GM23338 (cell line): ENCODE data around the gene MEGF6. TPM values are rescaled to one million over a fixed set of nuclear protein-coding genes. Genes with fewer than 3 reads are reported as not detected.

Experiments
- ATAC-seq: fragments of 200-7000 bp; cut with Tn5 transposase; 3 replicates; pipeline ENCODE4 v1.9.1; 2020
- DNase-seq: peaks from one replicate; pipeline ENCODE4 v3.0.0-alpha.2; 2015; ENCODE audit warnings: low spot score
- H2AFZ ChIP-seq: fragments of 200-600 bp; sonication (generic); 2 replicates; pipeline ENCODE4 v1.8.0; 2016; ENCODE audit warnings: antibody characterized with exemption, mild to moderate bottlenecking, moderate library complexity
- H3F3A ChIP-seq: fragments of 200-600 bp; sonication (generic); replicated peaks from 2 replicates; pipeline ENCODE4 v1.8.0; 2017; ENCODE audit warnings: antibody characterized with exemption, mixed run types, low read depth
- H3K27ac ChIP-seq: fragments of 200-600 bp; sonication (generic); 2 replicates; pipeline ENCODE4 v1.6.1; 2016; ENCODE audit warnings: low read depth
- H3K27me3 ChIP-seq: fragments of 200-600 bp; sonication (generic); 2 replicates; pipeline ENCODE4 v1.8.0; 2016; ENCODE audit warnings: mild to moderate bottlenecking, mixed run types, moderate library complexity; ENCODE audit not compliant: insufficient read depth
- H3K36me3 ChIP-seq: fragments of 200-600 bp; sonication (generic); 2 replicates; pipeline ENCODE4 v1.8.0; 2016; ENCODE audit warnings: mild to moderate bottlenecking; ENCODE audit not compliant: insufficient read depth
- H3K4me1 ChIP-seq: fragments of 200-600 bp; sonication (generic); 2 replicates; pipeline ENCODE4 v1.8.0; 2016; ENCODE audit warnings: mild to moderate bottlenecking, moderate library complexity; ENCODE audit not compliant: insufficient read depth
- H3K4me2 ChIP-seq: fragments of 200-600 bp; sonication (generic); 2 replicates; pipeline ENCODE4 v1.7.1; 2017; ENCODE audit warnings: mixed run types
- H3K4me3 ChIP-seq: fragments of 200-600 bp; sonication (generic); 2 replicates; pipeline ENCODE4 v1.6.1; 2016; ENCODE audit warnings: mixed run types
- H3K79me2 ChIP-seq: fragments of 200-600 bp; sonication (generic); replicated peaks from 2 replicates; pipeline ENCODE4 v1.8.0; 2017; ENCODE audit warnings: mild to moderate bottlenecking; ENCODE audit not compliant: insufficient read depth
- H3K9me2 ChIP-seq: fragments of 200-600 bp; sonication (generic); 2 replicates; pipeline ENCODE4 v1.8.0; 2017; ENCODE audit not compliant: insufficient read depth
- H4K20me1 ChIP-seq: fragments of 200-600 bp; sonication (generic); replicated peaks from 2 replicates; pipeline ENCODE4 v1.8.0; 2017; ENCODE audit warnings: mild to moderate bottlenecking; ENCODE audit not compliant: insufficient read depth
- H3K27ac Mint-ChIP-seq: 2 replicates; pipeline ENCODE4 v1.8.0; 2020; ENCODE audit warnings: inconsistent platforms, mild to moderate bottlenecking, moderate library complexity, mixed read lengths
- H3K27me3 Mint-ChIP-seq: 3 replicates; pipeline ENCODE4 v1.8.0; 2022; ENCODE audit warnings: low read depth, mild to moderate bottlenecking, moderate library complexity, mixed read lengths, inconsistent platforms; ENCODE audit not compliant: insufficient read depth, poor library complexity
- H3K36me3 Mint-ChIP-seq: 3 replicates; pipeline ENCODE4 v1.8.0; 2021; ENCODE audit warnings: low read depth, mild to moderate bottlenecking, inconsistent platforms, moderate library complexity, mixed read lengths
- H3K4me1 Mint-ChIP-seq: 3 replicates; pipeline ENCODE4 v1.8.0; 2020; ENCODE audit warnings: mild to moderate bottlenecking, inconsistent platforms, mixed read lengths
- H3K4me3 Mint-ChIP-seq: 3 replicates; pipeline ENCODE4 v1.8.0; 2021; ENCODE audit warnings: moderate library complexity, mild to moderate bottlenecking, inconsistent platforms, mixed read lengths
- H3K9me3 Mint-ChIP-seq: 3 replicates; pipeline ENCODE4 v1.8.0; 2020; ENCODE audit warnings: moderate library complexity, mild to moderate bottlenecking, inconsistent platforms, mixed read lengths
- CREB1 ChIP-seq: fragments of 250-450 bp; sonication (Bioruptor Pico); IDR thresholded peaks from 2 replicates; pipeline ENCODE4 v1.5.0; 2020; ENCODE audit warnings: low read depth, mild to moderate bottlenecking, moderate library complexity
- CTCF ChIP-seq, 2 experiments: fragments of 200-600 bp in 1 of 2; sonication (generic) in 1 of 2; conservative IDR thresholded peaks; 2 replicates each; pipeline versions ENCODE4 v1.5.1 to v1.6.1; 2016 to 2017; ENCODE audit warnings: antibody characterized with exemption in 2 of 2, low read depth in 2 of 2, mild to moderate bottlenecking in 2 of 2, moderate library complexity in 1 of 2
- JUNB ChIP-seq: IDR thresholded peaks from one replicate; pipeline ENCODE4 v1.6.1; 2016; ENCODE audit warnings: antibody characterized with exemption; ENCODE audit not compliant: unreplicated experiment
- NANOG ChIP-seq: IDR thresholded peaks from 2 replicates; pipeline ENCODE4 v1.6.1; 2016; ENCODE audit warnings: antibody characterized with exemption, borderline replicate concordance
- POLR2AphosphoS5 ChIP-seq: IDR thresholded peaks from 2 replicates; pipeline ENCODE4 v1.6.1; 2016; ENCODE audit warnings: antibody characterized with exemption, low read depth
- ZNF114 ChIP-seq: fragments of 250-450 bp; sonication (Bioruptor Pico); IDR thresholded peaks from 2 replicates; pipeline ENCODE4 v1.5.0; 2020; ENCODE audit warnings: mild to moderate bottlenecking, moderate library complexity
- polyA plus RNA-seq: library from polyadenylated mRNA; unstranded; fragments of >200 nt; fragmentation: Nextera tagmentation; extraction: Ambion mirVana; gene quantifications from 2 replicates; pipeline ENCODE4 v1.2.1, GENCODE V29; 2016
- total RNA-seq: library from RNA; depleted of rRNA; stranded (reverse); fragments of >200 nt; shearing (Covaris generic); gene quantifications from 2 replicates; pipeline ENCODE4 v1.2.3, GENCODE V29; 2014
- TF ChIP-seq, protein P1 (sequence below): fragments of 250-450 bp; sonication (Bioruptor Pico); IDR thresholded peaks from 2 replicates; pipeline ENCODE4 v1.5.0; 2020; ENCODE audit warnings: mild to moderate bottlenecking, moderate library complexity

Gene MEGF6
- total and polyA plus RNA-seq, 2 experiments from 2014 or later, result 4.0 to 21.4 TPM

GRCh38 chr1:3481836-3482375 is 129.4 kb downstream of the MEGF6 start (continued):
- TF ChIP-seq, protein P1, sequence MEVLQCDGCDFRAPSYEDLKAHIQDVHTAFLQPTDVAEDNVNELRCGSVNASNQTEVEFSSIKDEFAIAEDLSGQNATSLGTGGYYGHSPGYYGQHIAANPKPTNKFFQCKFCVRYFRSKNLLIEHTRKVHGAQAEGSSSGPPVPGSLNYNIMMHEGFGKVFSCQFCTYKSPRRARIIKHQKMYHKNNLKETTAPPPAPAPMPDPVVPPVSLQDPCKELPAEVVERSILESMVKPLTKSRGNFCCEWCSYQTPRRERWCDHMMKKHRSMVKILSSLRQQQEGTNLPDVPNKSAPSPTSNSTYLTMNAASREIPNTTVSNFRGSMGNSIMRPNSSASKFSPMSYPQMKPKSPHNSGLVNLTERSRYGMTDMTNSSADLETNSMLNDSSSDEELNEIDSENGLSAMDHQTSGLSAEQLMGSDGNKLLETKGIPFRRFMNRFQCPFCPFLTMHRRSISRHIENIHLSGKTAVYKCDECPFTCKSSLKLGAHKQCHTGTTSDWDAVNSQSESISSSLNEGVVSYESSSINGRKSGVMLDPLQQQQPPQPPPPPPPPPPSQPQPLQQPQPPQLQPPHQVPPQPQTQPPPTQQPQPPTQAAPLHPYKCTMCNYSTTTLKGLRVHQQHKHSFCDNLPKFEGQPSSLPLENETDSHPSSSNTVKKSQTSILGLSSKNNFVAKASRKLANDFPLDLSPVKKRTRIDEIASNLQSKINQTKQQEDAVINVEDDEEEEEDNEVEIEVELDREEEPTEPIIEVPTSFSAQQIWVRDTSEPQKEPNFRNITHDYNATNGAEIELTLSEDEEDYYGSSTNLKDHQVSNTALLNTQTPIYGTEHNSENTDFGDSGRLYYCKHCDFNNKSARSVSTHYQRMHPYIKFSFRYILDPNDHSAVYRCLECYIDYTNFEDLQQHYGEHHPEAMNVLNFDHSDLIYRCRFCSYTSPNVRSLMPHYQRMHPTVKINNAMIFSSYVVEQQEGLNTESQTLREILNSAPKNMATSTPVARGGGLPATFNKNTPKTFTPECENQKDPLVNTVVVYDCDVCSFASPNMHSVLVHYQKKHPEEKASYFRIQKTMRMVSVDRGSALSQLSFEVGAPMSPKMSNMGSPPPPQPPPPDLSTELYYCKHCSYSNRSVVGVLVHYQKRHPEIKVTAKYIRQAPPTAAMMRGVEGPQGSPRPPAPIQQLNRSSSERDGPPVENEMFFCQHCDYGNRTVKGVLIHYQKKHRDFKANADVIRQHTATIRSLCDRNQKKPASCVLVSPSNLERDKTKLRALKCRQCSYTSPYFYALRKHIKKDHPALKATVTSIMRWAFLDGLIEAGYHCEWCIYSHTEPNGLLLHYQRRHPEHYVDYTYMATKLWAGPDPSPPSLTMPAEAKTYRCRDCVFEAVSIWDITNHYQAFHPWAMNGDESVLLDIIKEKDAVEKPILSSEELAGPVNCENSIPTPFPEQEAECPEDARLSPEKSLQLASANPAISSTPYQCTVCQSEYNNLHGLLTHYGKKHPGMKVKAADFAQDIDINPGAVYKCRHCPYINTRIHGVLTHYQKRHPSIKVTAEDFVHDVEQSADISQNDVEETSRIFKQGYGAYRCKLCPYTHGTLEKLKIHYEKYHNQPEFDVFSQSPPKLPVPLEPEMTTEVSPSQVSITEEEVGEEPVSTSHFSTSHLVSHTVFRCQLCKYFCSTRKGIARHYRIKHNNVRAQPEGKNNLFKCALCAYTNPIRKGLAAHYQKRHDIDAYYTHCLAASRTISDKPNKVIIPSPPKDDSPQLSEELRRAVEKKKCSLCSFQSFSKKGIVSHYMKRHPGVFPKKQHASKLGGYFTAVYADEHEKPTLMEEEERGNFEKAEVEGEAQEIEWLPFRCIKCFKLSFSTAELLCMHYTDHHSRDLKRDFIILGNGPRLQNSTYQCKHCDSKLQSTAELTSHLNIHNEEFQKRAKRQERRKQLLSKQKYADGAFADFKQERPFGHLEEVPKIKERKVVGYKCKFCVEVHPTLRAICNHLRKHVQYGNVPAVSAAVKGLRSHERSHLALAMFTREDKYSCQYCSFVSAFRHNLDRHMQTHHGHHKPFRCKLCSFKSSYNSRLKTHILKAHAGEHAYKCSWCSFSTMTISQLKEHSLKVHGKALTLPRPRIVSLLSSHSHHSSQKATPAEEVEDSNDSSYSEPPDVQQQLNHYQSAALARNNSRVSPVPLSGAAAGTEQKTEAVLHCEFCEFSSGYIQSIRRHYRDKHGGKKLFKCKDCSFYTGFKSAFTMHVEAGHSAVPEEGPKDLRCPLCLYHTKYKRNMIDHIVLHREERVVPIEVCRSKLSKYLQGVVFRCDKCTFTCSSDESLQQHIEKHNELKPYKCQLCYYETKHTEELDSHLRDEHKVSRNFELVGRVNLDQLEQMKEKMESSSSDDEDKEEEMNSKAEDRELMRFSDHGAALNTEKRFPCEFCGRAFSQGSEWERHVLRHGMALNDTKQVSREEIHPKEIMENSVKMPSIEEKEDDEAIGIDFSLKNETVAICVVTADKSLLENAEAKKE, result no peak

DNA sequence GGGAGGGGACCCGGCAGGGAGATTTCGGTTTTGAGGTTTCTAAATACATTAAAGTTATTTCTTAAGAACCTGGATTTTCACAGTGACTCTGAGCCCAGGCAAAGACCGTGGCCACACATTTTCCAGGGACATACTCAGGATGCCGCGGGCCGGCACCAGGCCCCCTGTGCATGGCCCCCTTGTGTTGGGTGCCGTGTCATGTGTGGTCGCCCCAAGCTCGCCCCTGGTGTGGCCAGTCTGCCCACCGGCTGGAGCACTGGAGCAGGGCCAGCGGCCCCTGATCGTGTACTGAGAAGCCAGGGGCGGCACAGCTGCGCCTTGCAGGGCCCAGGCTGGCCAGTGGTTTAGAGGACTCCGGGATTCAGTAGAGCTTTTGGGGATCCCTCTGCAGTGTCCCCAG is 130.3 kb downstream of the MEGF6 start:
- no peaks in the 10 kb centered on the region for H3K27me3 ChIP-seq
- peaks cover 5% of the 10 kb centered on the region; the same call in 1 of the 3 replicates for H3K36me3 Mint-ChIP-seq
- ATAC-seq, result no peak
- no peak for TF ChIP-seq CTCF (conservative IDR thresholded peaks at IDR 0.05; ENCODE audit: low read depth in 2 of 2)
- no peak for TF ChIP-seq JUNB
- no peak for TF ChIP-seq ZNF114 (CRISPR knock-in tag)
- no peak for TF ChIP-seq NANOG
- TF ChIP-seq CREB1, result no peak
- no peak for TF ChIP-seq POLR2AphosphoS5
- TF ChIP-seq, protein P1, result no peak

More for the DNA sequence above, 130.3 kb downstream of the MEGF6 start:
- no peak overlapping the region for H3K4me2 ChIP-seq
- no peak overlapping the region for H3K27ac ChIP-seq
- no peaks in the 10 kb centered on the region for H3K79me2 ChIP-seq
- no peak for DNase-seq
- H3K27me3 Mint-ChIP-seq, result peaks cover 5% of the 10 kb centered on the region
- H3K27ac Mint-ChIP-seq, result no peak overlapping the region
- H3K4me3 ChIP-seq, result no peak overlapping the region
- H3K36me3 ChIP-seq, result no peaks in the 10 kb centered on the region
- H3K4me3 Mint-ChIP-seq, result no peak overlapping the region
- 0 out of 2 replicates have a peak, but pooled peaks cover 2% of the 10 kb centered on the region for H3F3A ChIP-seq
- H3K9me3 Mint-ChIP-seq, result peaks cover 12% of the 10 kb centered on the region
- H3K4me1 Mint-ChIP-seq, result peaks cover 2% of the 10 kb centered on the region; the same call in 1 of the 3 replicates
- H3K9me2 ChIP-seq, result no peaks in the 10 kb centered on the region
- H3K4me1 ChIP-seq, result no peaks in the 10 kb centered on the region
- no peak overlapping the region for H2AFZ ChIP-seq
- H4K20me1 ChIP-seq, result no peaks in the 10 kb centered on the region
